ENCODE measurements around the gene C6orf136. TPM values are rescaled to one million over a fixed set of nuclear protein-coding genes. Genes with fewer than 3 reads are reported as not detected.
"Not testable (repeated sequence)": the region's sequence is repeated elsewhere in the genome, so short reads cannot be mapped to it uniquely, and the experiment has no call there.

The C6orf136 gene
- total and polyA plus RNA-seq, 10 of the 15 experiments (the other 5 are each of a cell fraction or from before 2014, with no cell fraction given), result 5.2 to 24.1 (median 14.9) TPM

DNA sequence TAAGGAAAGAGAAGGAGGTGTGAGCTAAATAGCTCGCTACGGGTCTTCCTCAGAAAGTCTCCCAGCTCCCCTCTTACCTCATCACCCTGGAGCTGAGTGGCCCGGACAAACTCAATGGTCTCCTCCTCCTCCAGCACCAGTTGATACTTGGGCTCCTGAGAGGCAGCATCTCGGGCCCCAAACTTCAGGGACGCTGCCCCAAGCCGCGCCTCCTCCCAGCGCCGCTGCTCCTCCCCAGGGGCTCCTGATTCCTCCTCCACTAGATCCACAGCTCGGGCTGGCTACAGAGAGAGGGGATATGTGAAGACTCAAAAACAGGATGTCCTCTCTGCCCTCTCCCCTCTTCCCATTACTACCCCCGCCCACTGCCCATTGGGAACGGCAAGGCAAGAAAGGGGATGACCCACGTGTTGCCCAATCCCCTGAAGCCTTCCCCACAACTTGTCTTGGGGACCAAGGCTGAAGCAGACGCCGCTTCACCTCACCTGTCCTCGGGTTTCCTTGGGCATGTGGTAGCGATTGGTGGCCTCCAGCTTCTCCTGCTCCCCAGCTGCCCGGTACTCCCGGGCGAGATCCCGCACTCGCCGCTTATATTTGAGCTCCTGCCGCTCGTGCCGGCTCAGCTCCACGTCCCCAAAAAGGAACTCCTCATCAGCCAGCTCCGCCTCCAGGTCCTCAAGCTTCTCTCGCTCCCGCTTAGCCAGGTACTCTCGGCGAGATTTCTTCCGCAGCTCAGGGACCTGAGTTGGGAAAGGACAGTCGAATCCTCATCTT is 18.2 kb downstream of the C6orf136 start (continued):
- TF ChIP-seq, protein P1, sequence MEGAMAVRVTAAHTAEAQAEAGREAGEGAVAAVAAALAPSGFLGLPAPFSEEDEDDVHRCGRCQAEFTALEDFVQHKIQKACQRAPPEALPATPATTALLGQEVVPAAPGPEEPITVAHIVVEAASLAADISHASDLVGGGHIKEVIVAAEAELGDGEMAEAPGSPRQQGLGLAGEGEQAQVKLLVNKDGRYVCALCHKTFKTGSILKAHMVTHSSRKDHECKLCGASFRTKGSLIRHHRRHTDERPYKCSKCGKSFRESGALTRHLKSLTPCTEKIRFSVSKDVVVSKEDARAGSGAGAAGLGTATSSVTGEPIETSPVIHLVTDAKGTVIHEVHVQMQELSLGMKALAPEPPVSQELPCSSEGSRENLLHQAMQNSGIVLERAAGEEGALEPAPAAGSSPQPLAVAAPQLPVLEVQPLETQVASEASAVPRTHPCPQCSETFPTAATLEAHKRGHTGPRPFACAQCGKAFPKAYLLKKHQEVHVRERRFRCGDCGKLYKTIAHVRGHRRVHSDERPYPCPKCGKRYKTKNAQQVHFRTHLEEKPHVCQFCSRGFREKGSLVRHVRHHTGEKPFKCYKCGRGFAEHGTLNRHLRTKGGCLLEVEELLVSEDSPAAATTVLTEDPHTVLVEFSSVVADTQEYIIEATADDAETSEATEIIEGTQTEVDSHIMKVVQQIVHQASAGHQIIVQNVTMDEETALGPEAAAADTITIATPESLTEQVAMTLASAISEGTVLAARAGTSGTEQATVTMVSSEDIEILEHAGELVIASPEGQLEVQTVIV (IDR thresholded peaks at IDR 0.05; ENCODE audit: borderline replicate concordance, partially characterized antibody), result no peak

- H3K27ac ChIP-seq (ENCODE audit: control insufficient read depth, insufficient read depth); H3K9ac ChIP-seq (ENCODE audit: control insufficient read depth, insufficient read depth, low read length); H3K9me3 ChIP-seq (replicated peaks; ENCODE audit: control insufficient read depth, insufficient read depth, low read length); H2AFZ ChIP-seq (ENCODE audit: control insufficient read depth, low read depth, low read length); H3K4me2 ChIP-seq (ENCODE audit: control insufficient read depth, insufficient read depth); H3K27me3 ChIP-seq (replicated peaks in 1 of 2; ENCODE audit: control insufficient read depth in 2 of 2, insufficient read depth in 2 of 2, low read length in 1 of 2); intact Hi-C loops (cut with micrococcal nuclease; ENCODE audit: unreplicated experiment); POLR2A ChIA-PET; ATAC-seq; H3K4me1 ChIP-seq (ENCODE audit: control insufficient read depth, insufficient read depth, low read length); in situ Hi-C loops (cut with MboI); BruUV-seq (replicated peaks); H3K4me3 ChIP-seq; DNase-seq (ENCODE audit: low read depth, low spot score); FAIRE-seq; H4K20me1 ChIP-seq (ENCODE audit: control insufficient read depth, insufficient read depth); RAD21 ChIA-PET (ENCODE audit: unreplicated experiment); H3K79me2 ChIP-seq (ENCODE audit: control insufficient read depth, insufficient read depth, low read length); SMC1A ChIA-PET (ENCODE audit: uncharacterized antibody, unreplicated experiment): not testable (repeated sequence)
- 39% methylated on average over 2 of the region's 2 CpGs for WGBS (ENCODE audit: insufficient coverage, insufficient replicate concordance, low lambda C conversion rate, missing lambda C conversion rate)
- TF ChIP-seq JUNB (IDR thresholded peaks at IDR 0.05), result peak; percentile 11; the same call in 1 of the 2 replicates
- 0 out of 2 replicates have a peak, but pooled peaks have one; percentile 40 for TF ChIP-seq ATF7 (IDR thresholded peaks at IDR 0.05; ENCODE audit: low read depth)
- H3K36me3 ChIP-seq (ENCODE audit: control insufficient read depth in 2 of 2, insufficient read depth in 2 of 2, low read length in 1 of 2), result peaks cover 17 to 21% of the 10 kb centered on the region in 2 experiments
- CTCF ChIA-PET, result interaction anchor here (0.7 kb wide), 1 partner anchor 32 kb away, joined by 3 read pairs; no protein-coding TSS in a partner anchor
Measured at GRCh38 chr6:30666300-30666699, 19.4 kb downstream of the C6orf136 start.
